ENCODE data around the gene STXBP2.

- TF ChIP-seq CTCF (IDR thresholded peaks at IDR 0.05), result no peak
- no peak for TF ChIP-seq EZH2 (IDR thresholded peaks at IDR 0.05)
- no peak for TF ChIP-seq EZH2phosphoT487 (IDR thresholded peaks at IDR 0.05)
These were observed 50.3 kb downstream of the STXBP2 start for GRCh38 chr19:7687177-7687576.
